SH-SY5Y (cell line): ENCODE measurements around the gene IBA57.

Experiments used
- GATA2 ChIP-seq: IDR thresholded peaks from 2 replicates; pipeline ENCODE4 v1.6.1; 2011; ENCODE audit warnings: mild to moderate bottlenecking, low read depth, low read length
- GATA3 ChIP-seq: IDR thresholded peaks from 2 replicates; pipeline ENCODE4 v1.6.1; 2011; ENCODE audit warnings: low read depth, mild to moderate bottlenecking, low read length, moderate library complexity

Gene IBA57

GRCh38 chr1:228197555-228198147, 32.0 kb downstream of the IBA57 start:
- no peak for TF ChIP-seq GATA2

- TF ChIP-seq GATA3 (no peak), GATA2 (no peak)
These were observed 33.5 kb downstream of the IBA57 start for GRCh38 chr1:228198977-228199590.

GRCh38 chr1:228204958-228205357, 39.4 kb downstream of the IBA57 start:
- TF ChIP-seq GATA3 (no peak), GATA2 (no peak)

- TF ChIP-seq GATA2 (no peak), GATA3 (no peak)
These were observed 40.2 kb downstream of the IBA57 start for GRCh38 chr1:228205526-228206436.

GRCh38 chr1:228206582-228207351, 41.2 kb downstream of the IBA57 start:
- TF ChIP-seq GATA3 (no peak), GATA2 (no peak)

GRCh38 chr1:228207381-228207810, 41.8 kb downstream of the IBA57 start:
- no peak for TF ChIP-seq GATA3
- TF ChIP-seq GATA2: no peak

- TF ChIP-seq GATA2 (no peak), GATA3 (no peak)
These were observed 42.5 kb downstream of the IBA57 start, which contains the start of gene OBSCN for GRCh38 chr1:228207851-228208821. Gene OBSCN, plus strand, starts transcription at chr1:228208044. Its CDS starts 3,740 bp downstream, at chr1:228211784.

GRCh38 chr1:228208831-228209551, 43.4 kb downstream of the IBA57 start:
- TF ChIP-seq GATA3: no peak
- TF ChIP-seq GATA2: no peak

GRCh38 chr1:228209657-228210056, 44.1 kb downstream of the IBA57 start:
- TF ChIP-seq GATA2 (no peak), GATA3 (no peak)

- TF ChIP-seq GATA3 (no peak), GATA2 (no peak)
These were observed 44.6 kb downstream of the IBA57 start for GRCh38 chr1:228210076-228210651.

GRCh38 chr1:228210712-228211530, 45.3 kb downstream of the IBA57 start:
- no peak for TF ChIP-seq GATA2
- no peak for TF ChIP-seq GATA3
